HL-60/S4 treated with retinoic acid at 250 ng/mL for 4 days and 3 days (cell line): ENCODE data around the gene CST9L.
"Not testable (repeated sequence)": the region's sequence is repeated elsewhere in the genome, so short reads cannot be mapped to it uniquely, and the experiment has no call there.

Experiments used
- in situ Hi-C: fragments of 300-500 bp; cut with MboI; formaldehyde crosslinking; loops from 2 replicates; pipeline ENCODE4 v1.7.0; 2022; ENCODE audit warnings: low sequenced_read_pairs

Gene CST9L

DNA sequence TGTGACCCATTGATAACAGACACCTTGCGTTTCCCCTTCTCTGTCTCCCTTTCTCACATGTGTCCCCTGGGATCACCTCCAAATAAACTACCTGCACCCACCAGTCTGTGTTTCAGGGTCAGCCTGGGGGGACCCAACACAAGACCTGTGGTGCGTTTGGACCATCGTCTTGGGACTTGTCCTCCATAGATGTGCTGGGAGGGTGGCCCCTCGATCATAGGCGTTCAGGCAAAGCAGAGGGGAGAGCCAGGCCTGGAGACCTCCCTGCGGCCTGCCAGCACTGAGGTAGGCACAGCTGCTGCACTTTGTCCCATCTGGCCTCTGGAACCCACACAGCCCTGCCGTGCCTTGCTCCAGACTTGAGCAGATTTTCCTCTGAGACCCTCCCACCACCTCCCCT, 19.3 kb upstream of the CST9L start:
- in situ Hi-C loops = no loop called here

DNA sequence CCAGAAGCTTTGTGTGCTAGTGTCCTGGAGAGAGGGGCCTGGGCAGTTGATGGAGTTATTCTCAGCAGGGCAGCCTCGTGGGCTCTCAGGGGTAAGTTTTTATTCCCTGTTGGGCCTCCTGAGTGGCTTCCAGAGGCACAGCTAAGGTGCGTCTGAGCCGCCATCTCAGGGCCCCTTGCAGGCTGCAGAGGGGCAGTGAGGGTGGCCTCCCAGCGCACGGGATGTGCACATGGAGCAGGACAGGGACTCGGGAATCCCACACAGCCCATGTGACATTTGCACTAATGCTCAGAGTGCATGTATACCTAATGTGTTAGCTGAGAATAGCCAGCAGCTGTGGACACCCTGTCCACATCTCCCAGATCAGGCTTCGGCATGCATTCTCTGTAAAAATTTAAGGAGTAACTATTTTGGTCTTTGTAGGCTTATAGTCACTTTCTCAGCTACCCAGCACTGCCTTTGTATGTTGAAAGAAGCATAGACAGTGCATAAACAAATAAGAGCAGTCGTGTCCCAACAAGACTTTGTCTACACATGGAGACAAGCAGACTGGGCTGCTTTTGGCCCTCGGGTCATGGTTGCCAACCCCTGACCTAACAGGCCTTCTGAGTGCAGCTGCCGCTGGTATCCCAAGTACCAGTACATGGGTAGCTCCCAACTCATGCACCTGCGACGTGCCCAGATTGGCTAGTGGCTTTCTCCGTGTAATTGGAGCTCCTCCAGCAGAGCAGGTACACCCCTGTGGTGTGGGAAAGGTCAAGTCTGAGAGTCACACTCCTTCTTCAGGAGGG, 18.6 kb upstream of the CST9L start:
- in situ Hi-C loops = no loop called here

DNA sequence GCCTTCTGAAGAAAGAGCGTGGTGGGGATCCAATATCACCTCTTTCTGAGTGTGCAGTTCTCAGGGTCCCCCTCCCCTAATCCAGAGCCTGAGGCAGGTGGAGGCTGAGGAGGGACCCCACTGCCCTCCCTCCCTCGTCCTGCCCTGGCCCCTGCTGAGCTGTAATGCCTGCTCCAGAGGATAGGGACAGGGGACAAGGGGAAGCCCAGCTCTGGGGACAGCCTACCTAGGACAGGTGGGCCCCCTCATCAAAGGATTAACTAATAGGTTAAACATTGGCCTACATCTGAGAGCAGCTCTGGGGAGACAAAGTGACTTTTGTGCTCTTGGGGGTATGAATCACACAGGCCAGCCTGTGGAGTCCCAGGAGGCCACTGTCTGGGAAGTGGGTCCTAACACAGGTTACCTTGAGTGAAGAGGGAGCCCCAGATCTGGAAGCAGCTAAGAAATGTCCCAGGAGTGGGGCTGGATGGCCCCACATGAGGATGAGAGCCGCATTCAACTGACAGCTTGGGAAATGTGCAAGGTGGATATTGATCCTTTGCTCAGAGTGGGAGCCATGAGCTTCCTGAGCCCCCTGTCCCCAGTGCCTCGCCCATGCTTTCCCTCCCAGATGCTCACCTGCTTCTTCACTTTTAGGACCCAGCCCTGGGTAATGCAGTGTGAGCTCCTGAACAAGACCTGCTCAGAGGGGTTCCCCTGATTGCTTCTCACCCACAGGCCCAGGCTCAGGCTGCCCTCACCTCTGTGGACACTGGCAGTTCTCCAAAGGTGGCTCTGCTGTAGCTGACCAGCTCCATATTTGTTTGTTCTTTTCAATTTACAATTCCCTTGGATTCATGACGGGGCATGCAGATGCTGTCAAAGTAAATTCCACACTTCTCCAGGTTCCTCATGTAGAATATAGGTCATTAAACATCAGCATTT, 17.8 kb upstream of the CST9L start:
- in situ Hi-C loops = no loop called here

DNA sequence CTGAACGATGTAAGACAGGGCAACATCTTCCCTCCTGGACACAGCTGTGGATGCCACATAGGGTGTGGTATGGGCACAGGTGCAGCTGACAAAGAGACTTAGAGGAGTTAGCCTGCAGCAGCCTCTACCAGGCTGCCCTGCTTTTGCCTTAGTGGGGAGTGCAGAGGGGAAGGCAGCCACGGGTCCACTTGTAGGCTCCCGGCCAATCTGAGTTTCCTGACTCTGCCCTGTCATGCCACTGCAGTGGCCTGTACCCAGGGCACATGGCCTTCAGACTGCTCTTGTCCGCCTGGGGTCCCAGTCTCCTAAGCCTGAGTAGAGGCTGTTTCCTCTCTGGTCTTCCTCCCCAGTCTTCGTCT, 17.1 kb upstream of the CST9L start:
- in situ Hi-C loops = no loop called here

DNA sequence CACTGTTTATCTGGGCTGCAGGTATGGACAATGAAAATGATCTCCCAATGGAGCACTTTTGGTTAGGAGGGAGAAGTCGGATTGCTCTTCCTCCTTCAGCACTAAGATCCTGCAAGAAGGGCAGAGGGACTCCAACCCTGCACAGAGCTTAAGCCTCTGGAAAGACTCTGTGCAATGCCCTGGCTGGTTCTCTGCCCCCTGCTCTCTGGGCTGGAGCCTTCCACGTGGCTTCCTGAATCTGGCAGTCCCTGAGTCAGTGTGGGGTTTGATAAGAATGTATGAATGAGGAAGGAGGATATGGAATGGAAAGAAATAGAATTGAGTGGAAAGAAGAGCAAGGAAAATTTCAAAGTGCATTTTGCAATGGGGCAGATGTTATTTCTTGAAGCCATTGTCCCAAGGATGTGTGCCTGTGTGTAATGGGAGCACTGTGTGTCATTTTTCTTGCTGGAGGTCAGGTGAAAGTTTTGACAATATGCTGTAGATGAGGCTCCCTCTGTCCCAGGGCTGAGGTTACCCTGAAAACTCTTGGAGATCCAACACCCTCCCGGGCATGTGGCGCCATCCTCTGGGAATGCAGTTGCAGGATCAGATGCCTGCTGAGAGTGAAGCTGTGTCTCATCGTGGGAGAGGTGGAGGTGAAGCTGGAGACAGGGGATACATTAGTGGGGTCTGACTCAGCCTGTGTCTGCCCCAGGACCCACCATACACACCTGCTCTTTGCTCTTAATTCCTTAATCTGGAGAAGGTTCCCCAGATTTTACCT, 16.3 kb upstream of the CST9L start:
- in situ Hi-C loops = no loop called here

DNA sequence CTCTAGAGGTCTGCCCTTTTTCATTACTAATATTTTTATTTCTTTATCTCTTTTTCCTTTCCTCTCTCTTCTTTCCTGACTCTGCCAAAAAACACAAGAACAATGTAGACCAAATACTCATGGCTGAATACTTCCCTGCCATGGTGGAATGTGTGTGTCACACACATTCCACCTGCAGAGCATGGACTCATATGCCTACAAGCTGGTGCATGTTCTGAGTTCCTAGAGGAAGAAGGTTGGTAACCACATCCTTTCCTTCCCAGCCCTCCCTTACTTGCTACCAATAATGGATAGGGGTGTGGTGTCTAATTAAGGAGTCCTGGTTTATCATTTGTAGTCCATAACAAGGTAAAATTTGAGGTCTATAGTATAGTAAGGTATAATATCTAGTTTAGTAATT, 15.2 kb upstream of the CST9L start:
- in situ Hi-C loops = no loop called here

DNA sequence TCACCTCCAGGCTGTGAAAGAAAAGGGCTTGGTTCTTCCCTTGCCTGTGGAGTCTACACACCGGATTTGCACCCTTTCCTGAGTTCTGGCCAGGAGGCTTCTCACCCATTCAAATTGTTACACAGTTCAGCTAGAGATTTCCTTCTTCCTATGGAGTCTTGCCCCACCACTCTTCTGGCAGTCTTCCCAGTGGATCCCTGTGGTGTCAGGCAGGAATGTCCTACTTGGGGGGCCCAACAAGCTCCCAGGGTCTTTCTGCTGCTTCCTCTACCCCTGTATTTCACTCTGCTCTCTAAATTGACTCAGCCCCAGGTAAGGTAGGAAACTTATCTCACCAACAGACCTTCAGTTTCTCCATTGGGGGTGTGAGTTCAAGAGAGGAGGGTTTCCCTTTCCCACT, 14.0 kb upstream of the CST9L start:
- in situ Hi-C loops = no loop called here

DNA sequence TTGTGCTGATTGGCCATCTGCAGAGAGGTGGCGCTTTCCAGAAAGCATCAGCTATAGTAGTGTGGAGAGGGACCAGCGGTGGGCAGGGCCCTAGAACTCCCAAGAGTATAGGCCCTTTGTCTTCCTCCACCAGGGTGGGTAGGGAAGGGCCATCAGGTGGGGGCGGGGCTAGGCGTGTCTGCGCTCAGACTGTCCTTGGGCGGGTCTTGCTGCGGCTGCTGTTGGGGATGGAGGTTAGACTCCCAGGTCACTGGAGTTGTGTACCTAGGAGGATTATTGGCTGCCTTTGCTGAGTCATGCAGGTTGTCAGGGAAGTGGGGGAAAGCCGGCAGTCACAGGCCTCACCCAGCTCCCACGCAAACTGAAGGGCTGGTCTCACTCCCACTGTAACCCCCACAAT, 13.5 kb upstream of the CST9L start:
- in situ Hi-C loops = not testable (repeated sequence)

DNA sequence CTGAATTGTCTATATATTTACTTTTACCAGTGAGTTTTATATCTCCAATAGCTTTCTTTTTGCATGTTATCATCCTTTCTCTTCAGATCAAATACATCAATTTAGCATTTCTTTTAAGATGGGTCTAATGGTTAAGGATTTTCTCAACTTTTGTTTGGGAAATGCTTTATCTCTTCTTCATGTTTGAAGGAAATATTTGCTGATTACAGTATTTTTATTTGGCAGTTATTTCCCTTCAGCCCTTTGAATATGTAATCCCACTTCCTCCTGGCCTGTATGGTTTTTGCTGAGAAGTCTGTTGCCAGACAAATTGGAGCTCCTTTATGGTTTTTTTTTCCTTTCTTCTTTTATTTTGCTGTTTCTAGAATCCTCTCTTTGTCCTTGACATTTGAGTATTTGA, 6.7 kb upstream of the CST9L start:
- in situ Hi-C loops = no loop called here

DNA sequence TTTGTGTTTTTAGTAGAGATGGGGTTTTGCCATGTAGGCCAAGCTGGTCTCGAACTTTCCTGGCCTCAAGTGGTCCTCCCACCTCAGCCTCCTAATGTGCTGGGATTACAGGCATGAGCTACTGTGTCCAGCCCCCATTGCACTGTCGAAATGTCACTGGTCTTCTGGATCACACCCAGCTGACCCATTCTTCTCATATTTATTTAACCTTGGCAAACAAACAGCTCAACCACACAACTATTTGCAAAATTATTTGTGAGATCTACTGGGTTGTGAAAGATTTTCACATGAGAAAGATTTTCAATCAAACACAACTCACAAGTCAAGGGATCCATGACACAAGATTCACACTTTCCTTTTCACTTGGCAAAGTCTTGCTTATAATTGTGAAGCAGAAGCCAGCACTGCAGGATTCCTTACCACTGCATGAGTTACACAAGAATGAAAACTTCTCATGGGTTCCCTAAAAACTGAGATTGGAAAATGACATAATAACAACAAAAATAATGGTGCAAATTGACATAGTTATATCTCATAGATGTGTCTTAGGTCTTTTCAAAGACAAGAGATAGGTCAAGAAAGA, 2.0 kb upstream of the CST9L start:
- in situ Hi-C loops = no loop called here

DNA sequence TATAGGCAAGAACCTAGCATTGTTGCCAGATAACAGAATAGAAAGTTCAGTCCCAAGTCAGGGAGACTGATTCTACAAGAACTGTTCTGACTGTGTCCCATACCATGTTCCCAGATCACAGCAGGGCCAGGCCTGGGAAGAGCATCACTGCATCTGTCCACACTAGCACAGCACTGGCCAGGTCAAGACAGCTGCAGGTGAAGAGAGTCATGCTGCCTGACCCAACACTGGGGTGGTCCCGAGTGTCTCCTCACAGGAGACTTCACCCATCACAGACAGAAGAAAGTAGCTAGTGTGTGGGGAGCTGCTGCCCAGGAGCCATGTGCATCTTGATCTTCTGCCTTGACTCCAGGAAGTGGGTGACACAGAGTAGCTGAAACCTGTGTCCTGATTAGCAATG, 1.3 kb upstream of the CST9L start:
- in situ Hi-C loops = no loop called here

DNA sequence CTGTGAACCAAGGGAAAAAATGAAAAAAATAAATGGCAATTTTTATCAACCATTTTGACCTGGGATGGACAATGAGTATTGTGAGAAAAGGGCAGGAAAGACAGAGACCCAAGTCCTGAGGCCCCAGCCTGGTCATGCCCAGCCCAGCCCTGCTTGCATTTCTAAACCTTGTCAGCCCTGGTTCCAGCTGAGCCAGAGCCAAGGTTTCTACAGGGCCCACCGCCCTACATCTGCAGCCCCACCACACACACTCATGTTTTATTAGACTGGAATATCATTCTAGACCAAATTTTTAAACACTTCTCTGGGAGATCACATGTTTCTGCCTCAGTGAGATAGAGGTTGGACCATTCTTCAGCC, 667 bp upstream of the CST9L start:
- in situ Hi-C loops = no loop called here

DNA sequence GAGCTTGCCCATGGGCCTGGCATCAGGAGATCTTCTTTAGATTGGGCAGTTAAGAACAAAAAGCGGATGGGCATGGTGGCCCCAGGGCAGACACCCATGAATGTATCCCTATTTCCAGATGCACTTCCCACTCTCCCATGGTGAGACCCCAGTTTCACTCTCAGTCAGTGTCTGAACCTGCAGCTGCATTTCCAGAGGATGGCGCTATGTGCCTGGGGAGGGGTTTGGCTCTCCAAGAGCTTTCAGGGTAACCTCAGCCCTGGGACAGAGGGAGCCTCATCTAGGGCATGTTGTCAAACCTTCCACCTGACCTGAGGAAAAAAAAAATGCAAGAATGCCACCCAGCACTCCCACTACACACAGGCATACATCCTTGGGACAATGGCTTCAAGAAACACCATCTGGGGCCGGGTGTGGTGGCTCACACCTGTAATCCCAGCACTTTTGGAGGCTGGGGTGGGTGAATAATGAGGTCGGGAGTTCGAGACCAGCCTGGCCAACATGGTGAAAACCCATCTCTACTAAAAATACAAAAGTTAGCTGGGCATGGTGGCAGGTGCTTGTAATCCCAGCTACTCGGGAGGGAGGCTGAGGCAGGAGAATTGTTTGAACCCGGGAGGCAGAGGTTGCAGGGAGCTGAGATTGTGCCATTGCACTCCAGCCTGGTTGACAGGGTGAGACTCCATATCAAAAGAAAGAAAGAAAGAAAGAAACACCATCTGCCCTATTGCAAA, 1.9 kb downstream of the CST9L start:
- in situ Hi-C loops = no loop called here

DNA sequence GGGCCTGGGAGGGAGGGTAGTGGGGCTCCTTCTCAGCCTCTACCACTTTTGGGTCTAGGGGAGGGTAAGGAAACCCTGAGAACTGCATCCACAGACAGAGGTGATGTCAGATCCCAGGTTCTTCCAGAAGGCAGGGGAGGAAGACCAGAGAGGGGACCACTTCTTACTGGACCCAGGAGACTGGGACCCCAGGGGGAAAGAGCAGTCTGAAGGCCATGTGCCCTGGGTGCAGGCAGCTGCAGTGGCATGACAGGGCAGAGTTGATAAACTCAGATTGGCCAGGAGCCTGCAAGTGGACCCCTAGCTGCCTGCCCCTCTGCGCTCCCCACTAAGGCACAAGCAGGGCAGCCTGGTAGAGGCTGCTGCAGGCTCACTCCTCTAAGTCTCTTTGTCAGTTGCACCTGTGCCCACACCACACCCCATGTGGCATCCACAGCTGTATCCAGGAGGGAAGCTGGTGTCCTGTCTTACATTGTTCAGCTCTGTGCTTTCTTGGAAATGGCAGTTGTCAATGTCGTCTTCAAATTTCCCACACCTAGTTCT, 2.7 kb downstream of the CST9L start:
- in situ Hi-C loops = no loop called here

DNA sequence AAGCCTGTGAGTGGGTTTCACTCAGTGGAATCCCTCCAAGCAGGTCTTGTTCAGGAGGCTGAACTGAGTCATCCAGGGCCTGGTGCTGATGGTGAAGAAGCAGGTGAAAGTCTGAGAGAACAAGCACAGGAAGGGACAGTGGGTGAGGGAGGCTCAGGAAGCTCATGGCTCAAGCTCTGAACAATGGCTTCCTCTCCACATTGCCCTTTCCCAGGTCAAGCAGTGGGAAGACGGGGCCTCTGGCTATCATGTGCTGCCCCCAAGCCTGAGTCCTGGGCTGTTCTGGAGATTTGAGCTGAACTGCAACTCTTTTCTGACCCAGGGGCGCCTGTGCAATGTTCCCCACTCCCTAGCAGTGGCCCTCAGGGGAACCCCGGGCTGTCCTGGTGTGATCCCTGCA, 3.4 kb downstream of the CST9L start:
- in situ Hi-C loops = no loop called here

DNA sequence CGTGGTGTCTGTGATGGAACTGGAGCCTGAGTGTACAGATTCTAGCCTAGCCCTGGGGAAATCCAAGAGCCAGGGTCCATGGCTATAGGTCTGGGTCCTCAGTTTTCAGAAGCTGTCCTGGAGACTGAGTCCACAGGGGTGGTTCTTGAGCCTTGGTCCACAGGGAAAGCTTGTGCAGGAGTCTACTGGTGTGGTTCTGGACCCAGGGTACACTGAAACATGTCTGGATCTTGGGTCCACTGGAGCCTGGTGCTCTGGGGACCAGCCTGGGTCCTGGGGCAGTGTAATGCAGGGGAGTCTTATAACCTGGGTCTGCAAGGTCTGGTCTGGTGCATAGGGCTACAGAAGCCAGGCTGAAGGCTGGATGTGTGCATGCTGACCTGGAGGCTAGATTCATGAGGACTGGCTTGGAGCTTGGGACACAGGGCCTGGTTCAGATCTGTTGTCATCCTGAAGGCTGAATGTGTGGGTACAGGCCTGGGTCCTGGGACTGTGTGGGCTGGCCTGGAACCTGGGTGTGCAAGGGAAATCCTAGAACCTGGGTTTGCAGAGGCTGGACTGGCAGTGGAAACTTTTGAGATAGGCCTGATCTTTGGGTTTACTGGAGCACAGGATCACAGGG, 5.5 kb downstream of the CST9L start:
- in situ Hi-C loops = no loop called here

DNA sequence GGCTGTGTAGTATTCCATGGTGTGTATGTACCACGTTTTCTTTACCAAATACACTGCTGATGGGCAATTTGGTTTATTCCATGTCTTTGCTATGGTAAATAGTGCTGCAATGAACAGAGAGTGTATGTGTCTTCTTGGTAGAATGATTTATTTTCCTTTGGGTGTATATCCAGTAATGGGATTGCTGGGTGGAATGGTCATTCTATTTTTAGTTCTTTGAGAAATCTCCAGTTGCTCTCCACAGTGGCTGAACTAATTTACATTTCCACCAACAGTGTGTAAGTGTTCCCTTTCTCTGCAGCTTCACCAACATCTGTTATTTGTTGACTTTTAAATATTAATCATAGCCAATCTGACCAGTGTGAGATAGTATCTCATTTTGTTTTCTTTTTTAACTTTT, 13.9 kb downstream of the CST9L start:
- in situ Hi-C loops = no loop called here

DNA sequence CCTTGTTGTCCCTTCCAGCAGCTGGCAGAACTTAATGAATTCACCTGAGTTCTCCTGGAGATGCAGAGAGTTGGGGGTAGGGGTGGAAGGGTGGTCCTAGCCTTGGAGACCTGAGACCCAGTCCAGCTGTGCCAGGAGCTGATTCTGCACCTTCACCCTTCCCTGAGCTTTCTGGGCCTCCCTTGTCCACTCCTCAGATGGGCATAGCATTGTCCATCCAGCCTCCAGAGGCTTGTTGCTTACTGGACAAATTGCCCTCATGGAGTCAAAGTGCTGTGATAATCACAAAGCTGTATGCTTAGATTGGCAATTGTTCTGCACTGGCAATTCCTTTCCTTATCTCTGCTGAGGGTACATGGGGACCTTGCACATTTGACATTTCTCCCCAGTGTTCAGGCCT, 16.5 kb downstream of the CST9L start:
- in situ Hi-C loops = no loop called here

DNA sequence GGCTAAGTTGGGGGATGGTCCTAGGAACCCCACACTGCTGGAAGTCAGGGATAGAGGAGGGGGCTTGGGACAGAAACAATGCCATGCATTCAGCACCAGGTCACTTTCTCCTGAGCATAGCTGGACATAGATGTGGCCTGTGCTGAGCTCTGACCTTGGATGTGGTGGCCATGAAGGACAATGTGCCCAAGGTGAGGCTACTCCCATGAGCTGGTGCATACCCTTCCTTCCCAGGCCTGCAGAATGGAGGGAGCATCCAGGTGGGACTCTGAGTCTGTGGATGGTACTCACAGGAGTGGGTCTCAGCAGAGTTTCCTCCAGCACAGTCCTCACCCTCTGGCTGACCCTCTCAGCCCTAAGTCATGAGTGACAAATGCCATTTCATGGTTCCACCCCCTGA, 16.9 kb downstream of the CST9L start:
- in situ Hi-C loops = no loop called here

DNA sequence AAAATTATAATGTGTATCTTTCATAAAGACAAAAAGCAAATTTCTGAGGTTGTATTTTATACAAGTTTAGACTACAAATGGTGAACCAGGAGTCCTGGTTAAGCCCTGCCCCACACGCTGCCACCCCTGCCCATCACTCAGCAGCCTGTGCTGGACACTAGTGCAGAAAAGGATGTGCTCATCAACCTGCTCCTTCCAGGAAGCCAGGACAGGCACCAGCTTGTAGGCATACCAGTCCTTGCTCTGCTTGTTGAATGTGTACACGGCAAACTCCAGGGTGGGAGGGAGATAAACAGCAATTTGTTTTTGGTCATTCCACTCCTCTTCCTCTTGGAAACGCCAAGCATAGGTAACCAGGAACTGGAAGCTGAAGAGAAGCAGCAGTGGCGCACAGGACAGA, 18.1 kb downstream of the CST9L start:
- in situ Hi-C loops = no loop called here
